ENCODE results near the gene ZNF532. TPM values are rescaled to one million over a fixed set of nuclear protein-coding genes. Genes with fewer than 3 reads are reported as not detected.

The ZNF532 gene
- polyA plus RNA-seq, 1 donor (not counting 4 experiments of a cell fraction or from before 2014, with no cell fraction given) = 31.5 TPM

DNA sequence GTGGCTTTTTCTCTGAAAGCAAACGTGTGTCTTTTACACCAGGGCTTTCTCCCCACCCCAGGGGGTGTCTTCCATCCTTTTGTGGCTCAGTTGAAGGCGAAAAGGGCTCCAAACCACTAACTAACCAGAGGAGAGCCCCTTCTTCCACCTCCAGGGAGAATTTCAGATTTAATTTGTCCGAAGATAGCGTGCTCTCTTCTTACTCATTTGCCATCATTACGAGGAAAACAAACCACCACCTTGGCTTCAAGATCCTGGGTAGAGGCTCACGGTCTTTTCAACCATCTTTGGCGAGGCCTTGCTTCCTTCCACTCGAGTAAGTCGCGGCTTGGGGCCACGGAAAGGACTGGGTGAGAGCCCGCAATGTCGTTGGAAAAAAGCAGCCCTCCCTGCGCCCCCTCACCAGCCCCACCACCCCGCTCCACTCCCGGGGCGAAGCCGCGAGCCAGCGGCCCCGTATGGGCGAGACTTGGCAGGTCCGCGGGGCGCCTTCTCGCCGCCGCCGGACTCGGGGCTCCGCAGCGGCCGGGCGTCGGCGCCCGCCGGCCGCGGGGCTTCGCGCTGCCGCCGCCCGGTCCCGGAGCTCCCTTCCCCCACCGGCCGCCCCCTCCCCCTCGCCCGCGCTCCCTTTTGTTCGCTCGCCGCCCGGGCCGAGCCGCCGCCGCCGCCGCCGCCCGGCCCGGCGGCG is 1.7 kb upstream of the ZNF532 start:
- H3K9ac ChIP-seq (ENCODE audit: control insufficient read depth, extremely low read depth, insufficient read depth, low read length) = peak overlapping the region; percentile 92
- DNase-seq (ENCODE audit: low read depth, low spot score) (no peak), FAIRE-seq (peak; percentile 51)
- H3K27me3 ChIP-seq (ENCODE audit: control insufficient read depth, extremely low read depth, insufficient read depth, low read length) = no peaks in the 10 kb centered on the region
- no peaks in the 10 kb centered on the region for H3K9me1 ChIP-seq (ENCODE audit: control insufficient read depth, extremely low read depth, insufficient read depth, low read length)
- H3K4me1 ChIP-seq (ENCODE audit: control insufficient read depth, extremely low read depth, insufficient read depth, low read length) = peaks cover 43% of the 10 kb centered on the region
- TF ChIP-seq CTCF (optimal IDR thresholded peaks at IDR 0.05 in 1 of 3, IDR thresholded peaks at IDR 0.05 in 1 of 3, conservative IDR thresholded peaks at IDR 0.05 in 1 of 3; ENCODE audit: extremely low read depth in 1 of 3, insufficient read depth in 2 of 3, low read length in 3 of 3) = no peak
- no peak for TF ChIP-seq EZH2 (IDR thresholded peaks at IDR 0.05; ENCODE audit: low read length)
- H2AFZ ChIP-seq (ENCODE audit: control insufficient read depth, low read length) = peak overlapping the region; percentile 82
- H3K4me3 ChIP-seq (ENCODE audit: control insufficient read depth in 2 of 3, extremely low read depth in 1 of 3, insufficient read depth in 2 of 3, low read depth in 1 of 3, low read length in 3 of 3) = peak overlapping the region; percentile 41 to 76 (median 72)
- H3K79me2 ChIP-seq (ENCODE audit: control insufficient read depth, insufficient read depth, low read length) = peaks cover 6% of the 10 kb centered on the region
- no peaks in the 10 kb centered on the region for H4K20me1 ChIP-seq (ENCODE audit: control insufficient read depth, extremely low read depth, insufficient read depth, low read length)
- H3K27ac ChIP-seq (ENCODE audit: control insufficient read depth, insufficient read depth, low read length) = peak overlapping the region; percentile 95
- peak overlapping the region; percentile 97 for H3K4me2 ChIP-seq (ENCODE audit: control insufficient read depth, extremely low read depth, insufficient read depth, low read depth, low read length)
- H3K9me3 ChIP-seq (ENCODE audit: control insufficient read depth, low read depth, low read length) = no peaks in the 10 kb centered on the region
- dilution Hi-C loops (cut with MboI; ENCODE audit: extremely low pct_ligation_motif_present, low sequenced_read_pairs) = no loop called here
- peaks cover 0 to 8% of the 10 kb centered on the region in 2 experiments for H3K36me3 ChIP-seq (ENCODE audit: control insufficient read depth in 2 of 2, extremely low read depth in 1 of 2, insufficient read depth in 2 of 2, low read length in 2 of 2)

DNA sequence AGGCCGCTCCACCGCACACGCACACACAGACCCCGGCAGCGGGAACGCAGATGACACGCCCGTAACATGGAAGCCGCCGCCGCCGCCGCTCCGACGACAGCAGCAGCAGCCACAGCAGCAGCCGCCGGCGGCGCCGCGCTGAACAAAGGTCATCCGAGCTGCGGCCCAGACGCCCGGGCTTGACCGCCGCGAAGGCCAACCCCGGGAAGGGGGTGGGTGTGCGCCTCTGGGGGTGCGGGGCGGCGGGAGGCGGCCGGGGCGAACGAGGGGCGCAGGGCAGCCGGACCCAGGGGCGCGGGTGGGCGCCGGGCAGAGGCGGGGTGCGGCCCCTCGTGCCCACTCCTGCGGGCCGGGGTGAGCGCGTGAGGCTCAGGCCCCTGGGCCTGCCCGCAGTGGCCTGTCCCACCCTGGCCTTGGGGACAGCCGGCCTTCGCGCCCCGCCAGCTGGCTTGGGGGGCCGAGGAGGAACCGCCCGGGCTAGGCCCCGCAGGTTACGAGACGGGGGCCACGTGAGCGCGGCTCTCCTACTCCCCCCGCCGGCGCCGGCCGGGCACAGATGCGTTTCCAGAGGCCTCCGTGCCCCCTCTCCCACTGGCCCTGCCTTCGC is 1.0 kb upstream of the ZNF532 start:
- H3K4me3 ChIP-seq (ENCODE audit: control insufficient read depth in 2 of 3, extremely low read depth in 1 of 3, insufficient read depth in 2 of 3, low read depth in 1 of 3, low read length in 3 of 3) = peak overlapping the region; percentile 36 to 49 (median 41)
- no peak overlapping the region for H2AFZ ChIP-seq (ENCODE audit: control insufficient read depth, low read length)
- H3K9ac ChIP-seq (ENCODE audit: control insufficient read depth, extremely low read depth, insufficient read depth, low read length) = peak overlapping the region; percentile 92
- TF ChIP-seq CTCF (optimal IDR thresholded peaks at IDR 0.05 in 1 of 3, IDR thresholded peaks at IDR 0.05 in 1 of 3, conservative IDR thresholded peaks at IDR 0.05 in 1 of 3; ENCODE audit: extremely low read depth in 1 of 3, insufficient read depth in 2 of 3, low read length in 3 of 3) = peak in 1 of 3 experiments; percentile 44
- no peak for TF ChIP-seq EZH2 (IDR thresholded peaks at IDR 0.05; ENCODE audit: low read length)
- peak overlapping the region; percentile 65 for H3K27ac ChIP-seq (ENCODE audit: control insufficient read depth, insufficient read depth, low read length)
- H3K27me3 ChIP-seq (ENCODE audit: control insufficient read depth, extremely low read depth, insufficient read depth, low read length) = no peaks in the 10 kb centered on the region
- no peaks in the 10 kb centered on the region for H3K9me1 ChIP-seq (ENCODE audit: control insufficient read depth, extremely low read depth, insufficient read depth, low read length)
- H4K20me1 ChIP-seq (ENCODE audit: control insufficient read depth, extremely low read depth, insufficient read depth, low read length) = no peaks in the 10 kb centered on the region
- FAIRE-seq = no peak
- H3K4me2 ChIP-seq (ENCODE audit: control insufficient read depth, extremely low read depth, insufficient read depth, low read depth, low read length) = peak overlapping the region; percentile 52
- H3K9me3 ChIP-seq (ENCODE audit: control insufficient read depth, low read depth, low read length) = no peaks in the 10 kb centered on the region
- H3K36me3 ChIP-seq (ENCODE audit: control insufficient read depth in 2 of 2, extremely low read depth in 1 of 2, insufficient read depth in 2 of 2, low read length in 2 of 2) = peaks cover 2 to 15% of the 10 kb centered on the region in 2 experiments
- no peak for DNase-seq (ENCODE audit: low read depth, low spot score)
- peaks cover 10% of the 10 kb centered on the region for H3K79me2 ChIP-seq (ENCODE audit: control insufficient read depth, insufficient read depth, low read length)
- H3K4me1 ChIP-seq (ENCODE audit: control insufficient read depth, extremely low read depth, insufficient read depth, low read length) = peaks cover 44% of the 10 kb centered on the region
- dilution Hi-C loops (cut with MboI; ENCODE audit: extremely low pct_ligation_motif_present, low sequenced_read_pairs) = no loop called here

All from keratinocyte (primary cell).